BJ (cell line): ENCODE measurements around the gene FHL1. TPM values are rescaled to one million over a fixed set of nuclear protein-coding genes. Genes with fewer than 3 reads are reported as not detected.

Experiments
- CTCF ChIA-PET: fragments of 350-600 bp; formaldehyde crosslinking; extraction: SDS; loops from one replicate; lab custom pipeline; 2021; ENCODE audit warnings: antibody characterized with exemption, inconsistent platforms; lab: Yijun Ruan, JAX
- POLR2A ChIA-PET: fragments of 300-600 bp; sonication (Branson Sonifier 250); formaldehyde crosslinking; extraction: SDS; loops from one replicate; lab custom pipeline; 2021; ENCODE audit warnings: antibody characterized with exemption; lab: Charles Lee
- DNase-seq: peaks from one replicate; pipeline ENCODE4 v3.0.0-alpha.2; 2011; ENCODE audit warnings: low read depth
- H3K27me3 ChIP-seq: 2 replicates; pipeline ENCODE4 v1.6.0; 2011; ENCODE audit warnings: low read length; ENCODE audit not compliant: control insufficient read depth, insufficient read depth
- H3K36me3 ChIP-seq: 2 replicates; pipeline ENCODE4 v1.5.1; 2011; ENCODE audit warnings: low read length; ENCODE audit not compliant: control insufficient read depth, insufficient read depth
- H3K4me3 ChIP-seq: 2 replicates; pipeline ENCODE4 v1.5.1; 2011; ENCODE audit warnings: low read depth, mild to moderate bottlenecking, control low read depth, low read length
- CTCF ChIP-seq: IDR thresholded peaks from 2 replicates; pipeline ENCODE4 v1.5.1; 2011; ENCODE audit warnings: low read depth, mild to moderate bottlenecking, control low read depth, inconsistent platforms, low read length, moderate library complexity; ENCODE audit not compliant: insufficient read depth
- polyA plus RNA-seq: library from polyadenylated mRNA; depleted of rRNA; stranded (reverse); fragments of >200 nt; gene quantifications from 2 replicates; pipeline ENCODE4 v1.2.3, GENCODE V29; 2011

The FHL1 gene
- polyA plus RNA-seq, 1 experiment: 1,251 TPM

GRCh38 chrX:136122207-136122606, 25.1 kb upstream of the FHL1 start:
- H3K4me3 ChIP-seq: no peak overlapping the region
- no peak for TF ChIP-seq CTCF
- CTCF ChIA-PET: no interaction called here
- POLR2A ChIA-PET: no interaction called here
- no peaks in the 10 kb centered on the region for H3K36me3 ChIP-seq
- no peak for DNase-seq
- H3K27me3 ChIP-seq: peaks cover 1% of the 10 kb centered on the region; the same call in 1 of the 2 replicates

GRCh38 chrX:136125106-136125505, 22.2 kb upstream of the FHL1 start:
- CTCF ChIA-PET: no interaction called here
- no peak for TF ChIP-seq CTCF
- POLR2A ChIA-PET: no interaction called here

GRCh38 chrX:136126371-136126770, 21.0 kb upstream of the FHL1 start:
- no peak for DNase-seq
- Histone ChIP-seq H3K27me3 (peaks cover 1% of the 10 kb centered on the region; the same call in 1 of the 2 replicates), H3K36me3 (no peaks in the 10 kb centered on the region), H3K4me3 (no peak overlapping the region)
- POLR2A ChIA-PET: no interaction called here
- CTCF ChIA-PET: interaction anchor here (1.1 kb wide), 1 partner anchor 37 kb away, joined by 3 read pairs; no protein-coding TSS in a partner anchor
- TF ChIP-seq CTCF: no peak

More at GRCh38 chrX:136125106-136125505, 22.2 kb upstream of the FHL1 start:
- no peak for DNase-seq
- Histone ChIP-seq H3K36me3 (no peaks in the 10 kb centered on the region), H3K27me3 (peaks cover 1% of the 10 kb centered on the region; the same call in 1 of the 2 replicates), H3K4me3 (no peak overlapping the region)

- Histone ChIP-seq H3K36me3 (no peaks in the 10 kb centered on the region), H3K4me3 (no peak overlapping the region), H3K27me3 (peaks cover 1% of the 10 kb centered on the region; the same call in 1 of the 2 replicates)
- no peak for TF ChIP-seq CTCF
- no peak for DNase-seq
- ChIA-PET CTCF (interaction anchor here (1.1 kb wide), 1 partner anchor 36 kb away, joined by 3 read pairs; no protein-coding TSS in a partner anchor), POLR2A (no interaction called here)
Observed at GRCh38 chrX:136126872-136127406, 20.4 kb upstream of the FHL1 start.

- no peak for TF ChIP-seq CTCF
- ChIA-PET POLR2A (no interaction called here), CTCF (no interaction called here)
- Histone ChIP-seq H3K4me3 (no peak overlapping the region), H3K27me3 (peaks cover 1% of the 10 kb centered on the region; the same call in 1 of the 2 replicates), H3K36me3 (no peaks in the 10 kb centered on the region)
- no peak for DNase-seq
Observed at GRCh38 chrX:136128743-136129142, 18.6 kb upstream of the FHL1 start.
